HG03378 (cell line): Measurements from ENCODE around the gene CNTNAP2.
"Not testable (repeated sequence)": the region's sequence is repeated elsewhere in the genome, so short reads cannot be mapped to it uniquely, and the experiment has no call there.

Experiments
- ATAC-seq: cut with Tn5 transposase; IDR thresholded peaks from one replicate; pipeline ENCODE4 v1.9.1; 2021; ENCODE audit warnings: mild to moderate bottlenecking, moderate library complexity; ENCODE audit not compliant: unreplicated experiment

CNTNAP2 gene

DNA sequence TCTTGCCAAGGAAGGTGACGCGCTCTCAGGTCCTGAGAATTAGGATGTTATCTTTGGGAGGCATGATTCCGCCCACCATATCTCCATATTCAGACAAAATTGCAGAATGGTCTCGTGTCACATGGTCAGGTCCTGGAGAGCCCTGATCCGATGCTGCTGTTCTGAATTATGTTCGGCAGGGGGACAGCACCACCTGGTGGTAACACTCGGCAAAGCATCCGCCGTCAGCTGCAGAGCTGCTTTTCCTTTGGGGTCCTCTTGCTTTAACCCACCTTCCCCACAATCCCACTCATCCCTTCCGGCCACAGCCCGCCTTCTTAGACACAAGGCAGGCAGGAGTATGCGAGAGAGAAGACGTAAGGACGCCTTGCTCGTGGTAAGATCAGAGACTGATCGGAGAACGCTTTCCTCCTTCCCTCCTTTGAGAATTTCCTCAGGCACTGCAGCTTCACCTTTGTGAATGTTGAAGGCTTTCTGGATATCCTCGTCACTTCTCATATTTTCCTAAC lies 2146.2 kb downstream of the CNTNAP2 start:
- ATAC-seq = peak; percentile 74

DNA sequence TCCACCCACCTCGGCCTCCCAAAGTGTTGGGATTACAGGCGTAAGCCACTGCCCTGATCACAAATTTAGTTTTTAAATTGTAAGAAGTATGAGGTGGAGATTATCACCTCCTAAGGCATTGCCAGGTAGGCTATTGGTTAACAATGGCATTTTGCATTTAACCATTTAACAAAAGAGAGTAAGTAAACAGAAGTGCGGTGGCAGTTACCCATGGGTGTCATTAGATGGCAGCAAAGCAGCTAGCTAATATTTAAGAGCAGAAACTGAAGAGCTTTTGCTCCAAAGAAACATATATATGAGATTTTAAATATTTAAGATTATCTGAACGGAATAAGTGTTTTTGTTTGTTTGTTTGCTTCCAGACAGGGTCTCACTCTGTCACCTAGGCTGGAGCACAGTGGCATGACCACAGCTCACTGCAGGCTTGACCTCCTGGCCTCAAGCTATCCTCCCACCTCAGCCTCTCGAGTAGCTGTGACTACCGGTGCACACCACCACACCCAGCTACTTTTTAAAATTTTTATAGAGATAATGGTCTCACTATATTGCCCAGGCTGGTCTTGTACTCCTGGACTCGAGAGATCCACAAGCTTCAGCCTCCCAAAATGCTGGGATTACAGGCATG lies 2148.4 kb downstream of the CNTNAP2 start:
- ATAC-seq = peak; percentile 51

DNA sequence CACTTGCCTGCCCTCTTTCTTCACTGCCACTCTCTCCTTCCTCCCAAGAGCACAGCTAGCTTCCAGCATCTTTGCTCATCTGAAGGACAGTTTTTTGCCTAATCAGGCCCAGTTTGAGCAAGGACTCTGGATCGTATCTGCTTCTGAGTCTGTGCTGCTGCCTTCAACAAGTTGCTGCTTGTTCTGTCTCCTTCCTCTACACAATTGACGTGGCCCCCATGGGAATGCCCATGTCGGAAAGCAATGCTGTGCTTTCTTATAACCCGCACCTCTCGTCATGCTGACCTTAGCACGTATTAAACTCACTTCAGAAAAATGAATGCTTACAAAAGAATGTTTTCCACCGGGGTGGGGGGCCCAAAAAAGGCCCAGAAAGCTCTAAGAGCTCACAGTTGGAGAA lies 2149.3 kb downstream of the CNTNAP2 start:
- no peak for ATAC-seq

DNA sequence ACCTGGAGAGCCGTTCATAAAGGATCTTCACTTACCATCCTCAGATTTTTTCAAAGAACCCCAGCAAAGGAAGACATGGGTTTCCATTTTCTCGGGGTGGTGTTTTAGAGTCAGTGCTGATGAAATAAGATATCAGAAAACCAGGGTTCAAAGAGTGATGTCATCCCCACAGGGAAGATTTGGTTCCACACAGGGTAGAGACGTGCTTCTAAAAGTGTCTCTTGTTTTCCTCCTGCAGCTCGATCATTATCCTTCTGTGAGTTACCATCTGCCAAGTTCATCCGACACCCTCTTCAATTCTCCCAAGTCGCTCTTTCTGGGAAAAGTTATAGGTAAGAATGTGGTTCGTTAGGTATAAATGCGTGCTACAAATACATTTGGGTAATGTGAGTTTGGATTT lies 2150.2 kb downstream of the CNTNAP2 start:
- no peak for ATAC-seq

DNA sequence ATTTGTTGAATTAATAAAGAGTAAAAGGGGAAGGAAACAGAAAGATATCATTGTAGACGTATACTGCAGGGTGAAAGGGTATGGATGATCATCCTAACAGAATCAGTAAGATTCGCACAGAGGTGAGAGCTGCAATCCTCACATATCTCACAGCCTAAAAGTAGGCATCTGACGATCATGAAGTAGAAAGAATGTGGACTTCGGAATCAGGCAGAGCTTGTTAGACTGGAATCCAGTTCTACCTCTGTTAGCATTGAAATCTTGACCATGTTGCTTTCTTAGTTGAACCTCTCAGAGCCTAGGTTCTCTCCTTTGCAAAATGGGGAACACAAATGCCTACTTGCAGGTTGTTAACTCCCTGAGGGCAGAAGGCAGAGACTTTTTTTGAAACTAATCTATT lies 2154.0 kb downstream of the CNTNAP2 start:
- ATAC-seq = no peak

DNA sequence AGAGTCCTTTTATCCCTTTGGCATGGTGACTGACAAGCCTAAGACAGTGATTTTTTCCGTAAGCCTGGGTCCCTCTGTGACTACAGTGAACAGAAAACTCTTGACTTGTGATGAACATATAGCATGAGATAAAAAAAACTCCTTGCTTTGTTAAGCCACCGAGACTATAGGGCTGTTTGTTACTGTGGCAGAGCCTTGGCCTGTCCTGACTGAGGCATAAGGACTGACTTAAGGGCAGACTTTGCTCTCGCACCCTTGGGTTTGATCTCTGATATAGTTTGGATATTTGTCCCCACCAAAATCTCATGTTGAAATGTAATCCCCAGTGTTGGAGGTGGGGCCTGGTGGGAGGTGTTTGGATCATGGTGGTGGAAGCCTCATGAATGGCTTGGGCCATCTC lies 2157.5 kb downstream of the CNTNAP2 start:
- no peak for ATAC-seq

DNA sequence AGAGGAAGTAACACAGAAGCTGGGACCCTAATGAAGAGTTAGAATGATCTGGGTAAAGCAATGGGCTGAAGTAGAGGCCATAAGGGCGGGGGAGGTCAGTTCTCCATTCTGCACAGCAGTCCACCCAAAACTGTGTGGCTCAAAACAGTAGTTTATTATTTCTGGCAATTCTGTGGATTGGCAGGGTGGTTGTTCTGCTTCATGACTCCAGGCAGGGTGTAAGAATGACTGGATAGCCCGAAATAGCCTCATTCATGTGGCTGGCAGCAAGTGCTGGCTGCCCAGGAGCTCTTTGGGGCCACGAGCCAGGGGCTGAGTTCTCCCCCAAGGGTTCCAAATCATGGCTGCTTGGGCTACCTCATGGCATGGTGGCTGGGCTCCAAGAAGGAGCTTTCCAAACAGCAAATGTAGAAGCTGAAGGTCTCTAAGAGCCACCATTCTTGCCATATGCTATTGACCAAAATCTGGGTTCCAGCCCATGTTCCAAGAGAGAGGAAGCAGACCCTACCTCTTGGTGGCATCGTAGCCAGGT lies 2158.8 kb downstream of the CNTNAP2 start:
- ATAC-seq = no peak

DNA sequence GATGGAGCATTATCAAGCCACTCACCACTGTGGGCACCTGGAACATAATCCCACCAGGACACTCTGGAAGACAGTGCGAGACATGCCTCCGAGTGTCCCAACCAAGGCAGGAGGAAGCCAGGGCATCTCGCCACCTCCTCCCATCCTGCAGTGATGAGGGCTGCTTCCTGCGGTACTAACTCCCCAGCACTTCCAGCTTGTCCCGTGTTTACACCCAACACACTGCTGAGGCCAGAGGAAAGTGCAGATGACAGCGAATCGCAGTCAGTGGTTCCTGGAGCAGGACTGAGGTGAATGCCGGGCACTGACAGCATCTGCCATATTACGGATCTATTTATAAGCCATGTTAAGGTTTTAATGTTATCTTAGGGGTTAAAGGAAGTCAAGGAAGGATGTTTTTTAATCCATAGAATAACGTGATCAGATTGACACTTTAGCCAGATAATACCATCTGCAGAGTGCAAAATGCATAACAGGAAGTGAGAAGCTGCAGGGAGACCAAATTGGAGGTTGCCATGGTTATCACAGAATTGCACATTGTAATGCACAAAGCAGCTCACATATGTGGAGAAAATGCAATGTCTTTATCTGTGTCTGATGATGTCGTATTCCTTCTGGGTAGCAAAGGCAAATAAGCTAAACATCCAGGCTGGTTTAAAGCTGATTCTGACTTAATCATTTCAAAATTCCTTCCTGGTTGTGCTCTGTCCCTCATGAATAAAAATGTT lies 2159.9 kb downstream of the CNTNAP2 start:
- ATAC-seq = no peak

DNA sequence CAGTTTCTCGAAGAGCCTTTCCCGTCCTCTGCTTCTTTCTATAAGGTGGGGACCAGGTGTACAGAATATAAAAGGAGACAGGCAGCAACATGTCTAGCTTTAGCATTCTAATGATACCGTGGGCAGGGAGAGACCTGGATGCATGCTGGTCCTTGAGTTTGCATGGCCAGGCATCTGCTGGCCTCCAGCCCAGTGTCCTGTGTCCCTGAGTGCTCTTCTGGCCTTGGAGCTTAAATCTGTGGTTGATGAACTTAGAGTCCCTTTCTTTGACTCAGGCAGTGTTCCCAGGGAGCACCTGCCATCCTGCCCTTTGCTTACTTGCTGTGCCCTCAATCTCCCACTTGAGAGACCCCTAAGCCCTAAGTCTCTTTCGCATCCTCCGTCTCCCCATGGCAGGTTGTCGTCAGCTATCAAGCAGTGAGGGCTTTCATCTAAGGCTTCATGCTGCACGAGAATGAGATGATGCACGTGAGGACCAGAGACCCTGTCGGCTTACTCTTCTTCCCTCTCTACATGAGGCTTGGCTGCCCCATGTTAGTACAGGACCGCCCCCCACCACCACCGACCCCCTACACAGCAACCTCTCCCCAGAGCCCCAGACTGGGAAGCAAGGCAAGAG lies 2160.6 kb downstream of the CNTNAP2 start:
- ATAC-seq = no peak

DNA sequence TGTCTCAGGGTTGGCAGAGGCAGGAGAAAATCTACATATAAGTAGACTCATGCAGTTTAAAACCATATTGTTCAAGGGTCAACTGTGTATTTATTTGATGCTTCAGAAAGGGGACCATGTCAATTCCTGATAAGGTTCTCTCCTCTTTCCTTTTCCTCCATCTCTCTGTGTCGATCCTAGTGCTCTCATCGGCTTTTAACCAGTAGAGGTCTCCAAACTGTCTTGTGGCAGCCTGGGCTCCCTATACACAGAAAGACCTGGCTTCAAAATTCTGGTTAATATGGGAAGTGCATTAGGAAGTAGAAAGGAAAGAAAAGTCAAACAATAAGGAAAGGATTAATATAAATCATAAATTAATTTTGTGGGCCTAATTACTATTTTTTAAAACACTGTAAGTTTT lies 2169.5 kb downstream of the CNTNAP2 start:
- no peak for ATAC-seq

DNA sequence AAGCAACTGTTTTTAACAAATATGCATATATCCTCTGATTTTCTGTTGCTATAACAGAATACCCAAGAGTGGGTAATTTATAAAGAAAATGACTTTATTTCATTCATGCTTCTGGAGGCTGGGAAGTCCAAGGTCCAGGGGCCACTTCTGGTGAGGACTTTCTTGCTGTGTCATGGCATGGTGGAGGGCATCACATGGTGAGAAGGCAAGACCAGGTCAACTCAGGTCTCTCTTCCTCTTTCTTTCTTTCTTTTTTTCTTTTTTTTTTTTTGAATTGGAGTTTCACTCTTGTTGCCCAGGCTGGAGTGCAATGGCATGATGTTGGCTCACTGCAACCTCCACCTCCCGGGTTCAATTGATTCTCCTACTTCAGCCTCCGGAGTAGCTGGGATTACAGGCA lies 2170.9 kb downstream of the CNTNAP2 start:
- no peak for ATAC-seq

DNA sequence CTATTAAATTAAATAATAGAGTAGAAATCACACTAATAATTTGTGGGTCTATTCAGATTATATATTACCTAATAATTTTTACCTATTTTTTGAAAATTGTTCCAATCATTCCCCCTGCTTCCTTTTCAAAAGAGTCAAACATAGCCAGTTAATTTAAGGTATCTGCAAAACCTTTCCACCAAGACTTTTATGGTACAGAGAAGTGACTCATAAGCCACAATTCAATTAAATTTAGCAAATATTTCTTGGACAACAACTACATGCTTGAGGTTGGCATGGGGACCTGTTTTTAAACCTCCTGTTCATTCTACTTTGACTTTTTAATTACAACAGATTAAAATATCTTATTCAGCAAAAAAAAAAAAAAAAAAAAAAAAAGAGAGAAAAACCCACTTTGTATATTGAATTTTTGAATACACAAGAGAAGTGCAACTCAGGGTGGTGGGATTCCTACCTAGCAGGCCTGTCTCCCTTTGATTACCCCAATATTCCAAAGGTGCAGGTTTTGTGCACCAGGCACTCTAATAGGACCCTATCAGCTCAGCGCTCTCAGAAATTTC lies 2172.1 kb downstream of the CNTNAP2 start:
- ATAC-seq = no peak

DNA sequence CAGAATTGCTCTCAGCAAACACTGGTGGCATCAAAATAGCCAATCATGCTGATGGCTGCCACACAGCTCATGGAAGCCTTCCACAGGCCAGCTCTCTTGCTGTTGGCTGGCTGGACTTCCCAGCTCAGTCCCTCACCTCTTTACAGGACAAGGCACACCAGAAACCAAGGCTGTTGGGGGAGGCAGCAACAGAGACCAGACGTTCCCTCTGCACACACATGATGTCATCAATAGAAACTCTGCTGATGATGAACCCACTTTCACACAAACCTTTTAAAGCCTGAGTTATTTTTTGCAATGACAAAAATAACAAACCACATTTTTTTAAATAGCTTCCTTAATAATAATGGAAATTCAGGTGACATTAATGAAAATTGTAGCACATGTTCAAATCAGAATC lies 2173.0 kb downstream of the CNTNAP2 start:
- peak; percentile 46 for ATAC-seq

DNA sequence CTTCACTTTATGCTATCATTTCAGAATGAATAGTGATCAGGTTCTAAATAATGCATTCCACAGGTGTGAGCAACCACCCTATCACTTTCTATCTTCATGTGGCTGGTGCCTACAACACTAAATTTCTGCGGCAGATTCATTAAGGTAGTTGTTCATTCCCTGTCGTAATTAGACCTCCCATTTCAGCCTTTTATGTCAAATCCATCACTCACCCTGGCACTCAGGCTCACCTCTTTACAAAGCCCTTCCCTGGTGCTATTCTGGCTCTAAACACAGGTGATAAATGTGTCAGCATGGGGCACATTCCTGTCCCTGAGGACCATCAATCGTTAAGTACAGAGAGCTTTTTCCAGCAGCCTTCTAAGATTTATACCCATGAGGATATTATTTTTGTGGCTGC lies 2173.9 kb downstream of the CNTNAP2 start:
- ATAC-seq = no peak

DNA sequence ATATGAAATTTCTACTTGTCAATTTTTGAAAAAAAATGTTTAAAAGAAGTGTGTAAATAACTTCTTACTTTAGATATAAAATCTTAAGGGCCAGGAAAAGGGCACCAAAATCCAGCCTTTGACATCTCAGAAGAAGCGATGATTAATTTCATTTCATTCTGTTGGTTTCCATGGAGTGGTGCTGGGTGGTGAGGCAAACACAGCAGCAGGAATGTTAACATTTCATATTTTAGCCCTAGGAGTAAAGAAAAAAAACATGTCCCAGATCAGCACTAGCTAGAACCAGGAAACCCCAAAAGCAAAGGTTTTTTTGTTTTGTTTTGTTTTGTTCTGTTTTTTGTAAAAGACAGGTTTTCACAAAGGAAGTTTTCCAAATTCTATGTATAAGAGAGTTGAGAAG lies 2175.2 kb downstream of the CNTNAP2 start:
- ATAC-seq = no peak

DNA sequence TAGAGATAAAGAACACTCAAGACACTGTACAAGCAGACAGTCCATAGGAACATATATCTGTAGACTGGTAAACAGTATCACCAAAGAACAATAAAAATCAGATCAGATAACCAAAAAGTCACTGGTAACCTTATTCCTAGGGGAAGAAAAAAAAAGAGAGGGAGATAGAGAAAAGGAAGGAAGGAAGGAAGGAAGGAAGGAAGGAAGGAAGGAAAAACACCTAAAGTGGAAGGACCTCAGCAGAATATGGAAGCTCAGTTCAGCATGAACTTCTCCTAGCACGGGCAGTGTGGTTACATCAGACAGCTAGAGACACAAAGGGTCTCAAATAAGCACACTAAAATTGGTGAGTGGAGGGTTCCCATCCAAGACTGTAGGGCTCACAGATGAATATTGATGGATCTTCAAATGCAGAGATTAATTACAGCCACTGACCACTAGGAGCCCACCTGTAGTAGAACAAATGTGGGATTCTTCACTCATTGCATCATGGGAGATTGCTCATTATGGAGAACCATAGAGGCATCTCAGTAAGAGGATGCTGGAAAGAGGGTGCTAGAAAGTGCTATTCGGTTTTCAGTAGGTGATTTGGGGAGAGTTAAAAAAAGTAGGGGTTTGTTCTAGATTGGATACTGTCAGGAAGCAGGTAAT lies 2180.5 kb downstream of the CNTNAP2 start:
- no peak for ATAC-seq

DNA sequence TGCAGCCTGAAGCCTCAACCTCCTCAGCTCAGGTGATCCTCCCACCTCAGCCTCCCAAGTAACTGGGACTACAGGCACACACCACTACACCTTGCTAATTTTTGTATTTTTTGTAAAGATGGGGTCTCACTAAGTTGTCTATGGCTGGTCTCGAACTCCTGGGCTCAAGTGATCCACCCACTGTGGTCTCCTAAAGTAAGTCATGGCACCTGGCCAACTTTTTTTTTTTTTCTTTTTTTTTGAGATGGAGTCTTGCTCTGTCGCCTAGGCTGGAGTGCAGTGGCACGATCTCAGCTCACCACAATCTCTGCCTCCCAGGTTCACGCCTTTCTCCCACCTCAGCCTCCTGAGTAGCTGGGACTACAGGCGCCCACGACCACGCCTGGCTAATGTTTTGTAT lies 2182.2 kb downstream of the CNTNAP2 start:
- ATAC-seq = not testable (repeated sequence)

DNA sequence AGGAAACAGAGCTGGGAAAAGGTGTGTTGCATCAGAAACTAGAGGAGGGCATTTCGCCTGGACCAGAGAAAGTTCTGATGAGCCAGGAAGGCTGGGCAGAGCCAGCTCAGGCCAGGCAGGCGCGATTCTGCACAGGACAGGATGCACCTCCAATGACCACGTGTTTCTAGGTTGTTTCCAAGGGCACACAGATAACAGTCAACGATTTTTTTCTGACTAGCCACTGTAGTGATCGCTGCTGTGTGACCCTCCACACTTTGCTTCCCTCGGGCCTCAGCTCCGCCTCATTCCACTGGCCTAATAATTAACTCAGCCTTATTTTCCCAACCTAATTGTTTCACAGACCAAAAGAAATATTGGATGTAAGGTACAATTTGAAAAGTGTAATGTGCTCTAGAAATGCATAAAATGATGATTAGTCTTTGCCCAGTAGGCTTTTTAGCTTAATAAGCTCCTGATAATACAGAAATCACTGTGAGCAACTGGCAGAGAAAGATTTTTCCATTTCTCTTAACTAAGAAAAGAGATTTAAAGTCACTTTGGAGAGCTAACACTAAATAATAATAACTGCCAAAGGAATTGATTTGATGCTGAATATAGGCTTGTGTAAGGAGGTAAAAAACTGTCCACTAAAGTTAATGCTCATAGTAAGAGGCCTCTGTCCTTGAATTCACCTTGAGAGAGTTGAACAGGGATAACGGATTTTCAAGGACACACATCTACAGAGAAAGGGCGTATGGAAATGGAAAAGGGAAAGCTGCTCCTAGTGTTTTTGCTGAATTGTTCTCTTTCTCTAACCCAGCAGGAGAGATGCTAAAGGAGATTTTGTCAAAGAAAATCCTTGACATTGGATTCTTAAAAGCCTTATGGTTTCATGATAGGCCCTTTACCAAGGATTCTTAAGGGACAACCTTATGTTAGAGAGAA lies 2183.0 kb downstream of the CNTNAP2 start:
- ATAC-seq = no peak

DNA sequence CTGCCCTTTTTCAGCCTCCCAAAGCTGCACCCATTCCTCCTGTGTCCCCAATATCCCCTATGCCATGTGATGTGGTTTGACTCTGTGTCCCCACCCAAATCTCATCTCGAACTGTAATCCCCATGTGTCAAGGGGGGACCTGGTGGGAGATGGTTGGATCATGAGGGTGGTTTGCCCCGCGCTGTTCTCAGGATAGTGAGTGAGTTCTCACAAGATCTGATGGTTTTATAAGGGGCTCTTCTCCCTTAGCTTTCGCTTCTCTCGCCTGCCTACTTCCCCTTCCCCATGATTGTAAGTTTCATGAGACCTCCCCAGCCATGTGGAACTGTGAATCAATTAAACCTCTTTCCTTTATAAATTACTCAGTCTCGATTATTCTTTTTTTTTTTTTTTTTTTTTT lies 2185.8 kb downstream of the CNTNAP2 start:
- ATAC-seq = not testable (repeated sequence)
